Trophoblast cell (in vitro differentiated cells and primary cell): Measurements from ENCODE around the gene RIN3.

ENCODE experiments used
- DNase-seq, 2 donors: peaks; one replicate each; pipeline ENCODE4 v3.0.0-alpha.2; 2016
- H2AFZ ChIP-seq: 2 replicates; pipeline ENCODE4 v1.6.1; 2013; ENCODE audit warnings: low read length, moderate library complexity, mild to moderate bottlenecking; ENCODE audit not compliant: insufficient read depth, poor library complexity
- H2AK5ac ChIP-seq: 2 replicates; pipeline ENCODE4 v1.6.1; 2013; ENCODE audit warnings: mild to moderate bottlenecking, low read length
- H2BK120ac ChIP-seq: 2 replicates; pipeline ENCODE4 v1.6.1; 2013; ENCODE audit warnings: low read length, mild to moderate bottlenecking, moderate library complexity; ENCODE audit not compliant: insufficient read depth, poor library complexity
- H2BK12ac ChIP-seq: 2 replicates; pipeline ENCODE4 v1.6.1; 2013; ENCODE audit warnings: mild to moderate bottlenecking, low read length, moderate library complexity
- H2BK5ac ChIP-seq: 2 replicates; pipeline ENCODE4 v1.6.1; 2013; ENCODE audit warnings: low read length, low read depth, moderate library complexity, mild to moderate bottlenecking; ENCODE audit not compliant: poor library complexity
- H3K14ac ChIP-seq: 2 replicates; pipeline ENCODE4 v1.6.1; 2013; ENCODE audit warnings: mild to moderate bottlenecking, low read length
- H3K18ac ChIP-seq: 2 replicates; pipeline ENCODE4 v1.6.1; 2013; ENCODE audit warnings: mild to moderate bottlenecking, low read length
- H3K23ac ChIP-seq: 2 replicates; pipeline ENCODE4 v1.6.1; 2013; ENCODE audit warnings: low read length
- H3K27ac ChIP-seq: 2 replicates; pipeline ENCODE4 v1.5.1; 2013; ENCODE audit warnings: low read depth, mild to moderate bottlenecking, inconsistent platforms, low read length, moderate library complexity
- H3K27me3 ChIP-seq: 2 replicates; pipeline ENCODE4 v1.6.1; 2013; ENCODE audit warnings: inconsistent platforms, mild to moderate bottlenecking, low read length, moderate library complexity; ENCODE audit not compliant: insufficient read depth
- H3K36me3 ChIP-seq, 2 experiments: 1 replicate in 1 of 2; 2 replicates in 1 of 2; pipeline ENCODE4 v1.6.1; 2013; ENCODE audit warnings: low read length in 2 of 2, mild to moderate bottlenecking in 2 of 2, moderate library complexity in 1 of 2; ENCODE audit not compliant: insufficient read depth in 2 of 2, control insufficient read depth in 1 of 2
- H3K4ac ChIP-seq: 2 replicates; pipeline ENCODE4 v1.6.1; 2013; ENCODE audit warnings: low read depth, mild to moderate bottlenecking, low read length, moderate library complexity
- H3K4me1 ChIP-seq, 2 experiments: 1 replicate in 1 of 2; 2 replicates in 1 of 2; pipeline ENCODE4 v1.6.1; 2013; ENCODE audit warnings: low read length in 2 of 2, mild to moderate bottlenecking in 2 of 2, moderate library complexity in 1 of 2; ENCODE audit not compliant: insufficient read depth in 2 of 2, control insufficient read depth in 1 of 2
- H3K4me2 ChIP-seq: 2 replicates; pipeline ENCODE4 v1.6.1; 2013; ENCODE audit warnings: inconsistent platforms, mild to moderate bottlenecking, low read length, moderate library complexity
- H3K4me3 ChIP-seq: 2 replicates; pipeline ENCODE4 v1.5.1; 2013; ENCODE audit warnings: mild to moderate bottlenecking, low read depth, low read length, inconsistent platforms
- H3K79me1 ChIP-seq: one replicate; pipeline ENCODE4 v1.6.1; 2013; ENCODE audit warnings: low read length
- H3K79me2 ChIP-seq: 2 replicates; pipeline ENCODE4 v1.6.1; 2013; ENCODE audit warnings: low read length, mild to moderate bottlenecking; ENCODE audit not compliant: control insufficient read depth, insufficient read depth, poor library complexity
- H3K9ac ChIP-seq: 2 replicates; pipeline ENCODE4 v1.6.1; 2013; ENCODE audit warnings: mild to moderate bottlenecking, low read length
- H3K9me3 ChIP-seq: 2 replicates; pipeline ENCODE4 v1.6.1; 2013; ENCODE audit warnings: low read depth, mild to moderate bottlenecking, control low read depth, inconsistent platforms, low read length; ENCODE audit not compliant: insufficient read depth
- H4K12ac ChIP-seq: 2 replicates; pipeline ENCODE4 v1.6.1; 2013; ENCODE audit warnings: low read depth, mild to moderate bottlenecking, low read length, moderate library complexity
- H4K8ac ChIP-seq: 2 replicates; pipeline ENCODE4 v1.6.1; 2013; ENCODE audit warnings: low read depth, mild to moderate bottlenecking, low read length, moderate library complexity
- H4K91ac ChIP-seq: one replicate; pipeline ENCODE4 v1.6.1; 2013; ENCODE audit warnings: low read depth, mild to moderate bottlenecking, low read length, moderate library complexity
- WGBS: extraction: QIAGEN DNeasy Blood & Tissue Kit; methylation state at CpG from one replicate; pipeline ENCODE4 v1.1.7; 2013; ENCODE audit warnings: missing lambda C conversion rate; ENCODE audit not compliant: insufficient read length, insufficient coverage; ENCODE audit errors: extremely low coverage; 5-methylcytosine and 5-hydroxymethylcytosine counted together

Gene RIN3

DNA sequence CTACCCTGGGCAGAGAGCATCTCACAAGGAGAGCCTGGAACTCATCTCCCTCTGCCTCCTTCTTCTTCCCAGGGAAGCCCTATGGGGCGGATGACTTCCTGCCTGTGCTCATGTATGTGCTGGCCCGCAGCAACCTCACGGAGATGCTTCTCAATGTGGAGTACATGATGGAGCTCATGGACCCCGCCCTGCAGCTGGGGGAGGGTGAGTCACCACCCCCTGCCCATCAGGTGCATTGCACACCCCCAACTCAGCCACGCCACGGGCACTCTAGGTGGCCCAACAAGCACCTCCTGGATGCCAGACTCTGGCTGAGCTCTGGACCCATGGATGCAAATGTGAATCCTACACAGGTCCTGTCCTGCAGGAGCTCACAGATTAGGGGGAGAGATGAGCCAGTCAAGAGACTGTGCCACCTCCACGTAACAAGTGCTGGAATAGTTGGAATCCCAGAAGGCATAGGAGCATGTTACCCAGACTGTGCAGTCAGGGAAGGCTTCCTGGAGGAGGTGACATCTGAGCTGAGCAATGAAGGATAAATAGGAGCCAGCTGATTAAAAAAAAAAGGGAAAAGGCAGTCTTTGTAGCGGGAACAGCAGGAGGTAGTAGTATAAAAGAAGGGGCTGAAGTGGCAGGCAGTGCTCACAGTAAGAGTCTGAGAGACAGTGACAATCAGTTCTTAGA lies 163.0 kb downstream of the RIN3 start:
- no peak overlapping the region for H3K4me2 ChIP-seq
- no peak overlapping the region for H2BK120ac ChIP-seq
- H2BK12ac ChIP-seq: no peak overlapping the region
- no peak overlapping the region for H3K9ac ChIP-seq
- no peak overlapping the region for H4K12ac ChIP-seq
- H3K4me3 ChIP-seq: peak overlapping the region; percentile 37
- no peak overlapping the region for H4K8ac ChIP-seq
- H3K27me3 ChIP-seq: no peaks in the 10 kb centered on the region
- no peak overlapping the region for H3K4ac ChIP-seq
- H3K36me3 ChIP-seq: peaks cover 17 to 18% of the 10 kb centered on the region in 2 experiments
- H3K14ac ChIP-seq: no peak overlapping the region
- H2AFZ ChIP-seq: no peak overlapping the region
- no peak overlapping the region for H2BK5ac ChIP-seq
- peaks cover 3% of the 10 kb centered on the region for H3K79me1 ChIP-seq
- H3K4me1 ChIP-seq: peaks cover 4% of the 10 kb centered on the region in 2 experiments
- no peak overlapping the region for H3K18ac ChIP-seq
- no peak overlapping the region for H4K91ac ChIP-seq
- no CpG with 5 or more reads among the region's 8 CpGs for WGBS
- H3K79me2 ChIP-seq: no peaks in the 10 kb centered on the region
- no peak overlapping the region for H3K23ac ChIP-seq
- no peak for DNase-seq
- no peaks in the 10 kb centered on the region for H3K9me3 ChIP-seq
- no peak overlapping the region for H2AK5ac ChIP-seq
- H3K27ac ChIP-seq: no peak overlapping the region

DNA sequence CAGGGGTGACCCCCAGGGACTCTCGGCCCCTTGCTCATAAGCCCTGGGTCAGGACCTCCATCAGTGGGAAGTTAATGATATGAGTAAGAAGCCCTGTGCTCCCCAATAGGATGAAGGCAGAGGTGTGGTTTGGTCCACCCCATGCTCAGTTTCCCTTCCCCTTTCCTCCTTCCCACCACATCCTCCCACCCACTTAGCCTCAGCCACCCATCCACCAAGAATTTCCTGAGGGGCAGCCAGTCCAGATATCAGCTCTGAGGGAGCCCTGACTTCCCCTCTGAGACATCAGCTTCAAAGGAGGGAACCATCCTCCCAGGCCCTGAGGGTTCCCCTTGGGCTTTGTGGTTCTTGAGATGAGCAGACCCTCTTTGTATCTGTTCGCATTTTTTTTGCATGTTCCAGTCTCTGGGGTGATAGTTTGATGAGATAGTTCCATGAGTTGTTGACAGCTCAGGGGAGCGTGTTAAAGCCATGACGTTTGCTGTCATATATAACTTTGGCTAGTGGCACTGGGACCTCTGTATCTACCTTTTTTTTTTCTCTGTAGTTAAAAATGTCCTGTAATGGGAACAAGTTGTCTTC lies 163.6 kb downstream of the RIN3 start:
- WGBS: no CpG with 5 or more reads among the region's 4 CpGs

GRCh38 chr14:92677955-92678354 lies 164.4 kb downstream of the RIN3 start:
- H2BK120ac ChIP-seq: no peak overlapping the region
- no peaks in the 10 kb centered on the region for H3K79me2 ChIP-seq
- H3K4me1 ChIP-seq: peaks cover 4 to 5% of the 10 kb centered on the region in 2 experiments
- H3K27me3 ChIP-seq: no peaks in the 10 kb centered on the region
- H2AFZ ChIP-seq: no peak overlapping the region
- DNase-seq: no peak
- H3K4ac ChIP-seq: no peak overlapping the region
- H3K27ac ChIP-seq: no peak overlapping the region
- no peak overlapping the region for H4K12ac ChIP-seq
- no peak overlapping the region for H3K23ac ChIP-seq
- H3K36me3 ChIP-seq: peaks cover 17 to 23% of the 10 kb centered on the region in 2 experiments
- no peak overlapping the region for H3K18ac ChIP-seq
- no peak overlapping the region for H2BK12ac ChIP-seq
- no peak overlapping the region for H4K91ac ChIP-seq
- H2BK5ac ChIP-seq: no peak overlapping the region
- H4K8ac ChIP-seq: no peak overlapping the region
- no peak overlapping the region for H2AK5ac ChIP-seq
- no peak overlapping the region for H3K9ac ChIP-seq
- no peaks in the 10 kb centered on the region for H3K9me3 ChIP-seq
- peaks cover 3% of the 10 kb centered on the region for H3K79me1 ChIP-seq
- no CpG with 5 or more reads among the region's 2 CpGs for WGBS
- H3K14ac ChIP-seq: no peak overlapping the region
- no peak overlapping the region for H3K4me3 ChIP-seq
- H3K4me2 ChIP-seq: no peak overlapping the region

More for the DNA sequence above, 163.6 kb downstream of the RIN3 start:
- H2AFZ ChIP-seq: no peak overlapping the region
- DNase-seq: peak; percentile 7 to 14
- no peak overlapping the region for H3K4ac ChIP-seq
- H3K18ac ChIP-seq: no peak overlapping the region
- H2BK5ac ChIP-seq: no peak overlapping the region
- no peak overlapping the region for H4K12ac ChIP-seq
- no peak overlapping the region for H2BK12ac ChIP-seq
- peaks cover 3% of the 10 kb centered on the region for H3K79me1 ChIP-seq
- H3K4me3 ChIP-seq: no peak overlapping the region
- peaks cover 4 to 5% of the 10 kb centered on the region in 2 experiments for H3K4me1 ChIP-seq
- H2BK120ac ChIP-seq: no peak overlapping the region
- no peak overlapping the region for H3K4me2 ChIP-seq
- no peak overlapping the region for H4K91ac ChIP-seq
- H3K9me3 ChIP-seq: no peaks in the 10 kb centered on the region
- no peak overlapping the region for H3K9ac ChIP-seq
- no peaks in the 10 kb centered on the region for H3K79me2 ChIP-seq
- no peak overlapping the region for H3K14ac ChIP-seq
- H2AK5ac ChIP-seq: no peak overlapping the region
- no peak overlapping the region for H3K23ac ChIP-seq
- peaks cover 17 to 20% of the 10 kb centered on the region in 2 experiments for H3K36me3 ChIP-seq
- H4K8ac ChIP-seq: no peak overlapping the region
- no peak overlapping the region for H3K27ac ChIP-seq
- H3K27me3 ChIP-seq: no peaks in the 10 kb centered on the region

DNA sequence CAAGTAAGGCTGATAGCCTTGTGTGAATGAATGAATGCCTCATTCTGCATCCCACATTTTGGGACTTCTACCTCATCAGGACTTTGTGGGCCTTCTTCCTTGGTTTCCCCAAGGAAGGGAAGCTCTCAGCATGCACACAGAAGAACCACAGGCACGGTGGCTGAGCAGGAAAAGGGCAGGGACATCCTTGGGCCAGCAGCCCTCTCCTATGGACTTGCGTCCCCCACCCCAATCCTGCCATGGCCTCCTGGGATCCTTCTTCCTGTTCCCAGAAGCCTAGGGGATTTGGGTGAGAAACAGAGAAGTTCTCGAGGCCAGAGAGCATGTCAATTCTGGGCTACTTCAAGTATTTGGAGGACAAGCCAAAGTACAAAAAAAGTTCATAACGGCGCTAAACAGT lies 165.2 kb downstream of the RIN3 start:
- Histone ChIP-seq H3K27me3 (no peaks in the 10 kb centered on the region), H3K14ac (no peak overlapping the region), H4K91ac (no peak overlapping the region), H3K4me3 (no peak overlapping the region), H4K8ac (no peak overlapping the region), H2BK120ac (no peak overlapping the region), H2BK12ac (no peak overlapping the region), H3K79me2 (no peaks in the 10 kb centered on the region), H3K9me3 (no peaks in the 10 kb centered on the region), H2BK5ac (no peak overlapping the region), H3K18ac (no peak overlapping the region), H3K79me1 (peaks cover 3% of the 10 kb centered on the region), H3K27ac (no peak overlapping the region), H3K36me3 (peaks cover 17 to 23% of the 10 kb centered on the region in 2 experiments), H2AFZ (no peak overlapping the region), H3K9ac (no peak overlapping the region), H3K4me2 (no peak overlapping the region), H2AK5ac (no peak overlapping the region), H3K23ac (no peak overlapping the region), H3K4ac (no peak overlapping the region), H4K12ac (no peak overlapping the region), H3K4me1 (peaks cover 4 to 5% of the 10 kb centered on the region in 2 experiments)
- WGBS: no CpG with 5 or more reads among the region's 5 CpGs
- no peak for DNase-seq
